Inferior parietal cortex (tissue), 1 donor: ENCODE data around the gene ODAM.
"Not testable (repeated sequence)": the region's sequence is repeated elsewhere in the genome, so short reads cannot be mapped to it uniquely, and the experiment has no call there.

ENCODE experiments used
- DNase-seq: peaks from one replicate; pipeline ENCODE4 v3.0.0-alpha.2; 2016; ENCODE audit errors: extremely low spot score

The ODAM gene

GRCh38 chr4:70221818-70222217 lies 26.3 kb downstream of the ODAM start:
- not testable (repeated sequence) for DNase-seq

GRCh38 chr4:70225824-70226223 lies 30.3 kb downstream of the ODAM start, which contains the start of gene FDCSP:
FDCSP (plus strand) TSS chr4:70226124; CDS start chr4:70231195, 5,071 bp downstream.
- no peak for DNase-seq

GRCh38 chr4:70236125-70236524 lies 40.6 kb downstream of the ODAM start:
- DNase-seq, result no peak

DNA sequence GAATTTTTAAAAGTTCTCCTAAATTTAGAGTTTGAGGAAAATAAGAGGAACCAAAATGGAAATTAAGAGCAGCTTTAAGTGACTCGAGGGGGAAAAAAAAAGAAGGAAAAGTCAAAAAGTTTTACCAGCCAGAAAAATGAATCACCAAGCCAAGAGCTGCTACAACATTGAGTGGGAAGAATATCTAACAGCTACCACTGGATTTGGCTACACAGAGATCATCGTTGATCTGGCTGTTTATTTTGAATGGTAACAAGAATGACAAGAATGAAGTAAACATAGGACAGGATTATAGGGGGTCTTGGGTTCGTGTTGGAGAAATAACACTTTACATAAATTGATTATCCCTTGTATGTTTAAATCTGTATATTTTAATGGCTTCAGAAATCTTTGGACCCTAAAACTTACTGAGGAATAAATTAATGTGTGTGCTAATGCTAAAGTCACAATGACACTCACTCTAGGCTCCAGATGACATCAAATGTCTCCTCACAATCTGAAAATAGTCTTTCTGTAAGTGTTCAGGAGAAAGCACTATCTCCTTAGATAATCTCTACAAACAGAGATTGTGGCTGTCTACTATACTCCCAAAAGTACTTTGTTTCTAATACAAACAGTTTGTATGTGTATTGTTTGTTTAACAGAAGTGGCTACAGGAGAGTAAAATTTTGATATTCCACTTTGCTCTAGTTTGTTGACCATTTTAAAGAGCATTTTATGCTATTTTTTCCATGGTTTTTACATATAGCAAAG lies 43.8 kb downstream of the ODAM start:
- DNase-seq, result no peak

DNA sequence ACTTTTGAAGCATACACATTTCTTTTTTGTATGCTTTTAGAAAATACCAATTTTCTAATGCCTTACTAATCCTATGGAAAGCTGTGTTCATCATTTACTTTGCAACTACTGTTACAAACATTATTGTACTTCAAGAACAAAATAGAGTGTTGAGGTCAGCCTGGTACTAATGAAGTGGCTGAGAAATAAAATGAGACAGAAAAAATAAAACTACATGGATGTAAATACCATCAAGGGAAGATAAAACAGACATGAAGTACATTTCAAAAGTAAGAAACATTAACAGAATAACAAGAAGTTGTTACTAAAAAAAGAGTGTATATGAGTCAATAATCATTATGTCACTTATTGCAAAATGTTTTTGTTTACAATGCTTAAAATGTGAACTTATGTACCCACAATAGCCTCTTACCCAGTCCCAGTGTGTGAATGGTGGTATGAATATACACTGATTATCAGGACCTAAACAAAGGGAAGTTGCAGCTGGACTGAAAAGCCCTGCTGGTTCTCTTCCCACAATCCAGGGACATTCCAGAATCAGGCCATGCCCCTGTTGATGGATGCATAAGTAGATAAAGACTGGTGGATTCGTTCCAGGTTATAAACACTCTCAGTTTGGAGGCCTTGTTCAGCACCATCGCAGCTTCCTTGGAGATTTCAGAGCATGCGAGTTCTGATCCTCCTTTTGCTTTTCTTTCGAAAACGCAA lies 44.5 kb downstream of the ODAM start:
- DNase-seq, result no peak

DNA sequence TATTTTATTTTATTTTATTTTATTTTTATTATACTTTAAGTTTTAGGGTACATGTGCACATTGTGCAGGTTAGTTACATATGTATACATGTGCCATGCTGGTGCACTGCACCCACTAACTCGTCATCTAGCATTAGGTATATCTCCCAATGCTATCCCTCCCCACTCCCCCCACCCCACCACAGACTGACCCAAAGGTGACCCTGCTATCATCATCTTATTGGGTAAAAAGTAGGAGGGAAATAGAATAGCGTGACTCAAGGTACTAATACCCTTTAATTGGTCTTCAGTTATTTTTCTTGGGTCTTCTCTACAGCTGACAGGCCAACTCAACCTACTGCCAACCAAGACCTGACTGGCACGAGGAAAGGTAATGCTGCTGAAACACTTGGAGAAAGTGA lies 46.8 kb downstream of the ODAM start, which contains the start of gene CSN3:
Gene CSN3, plus strand, starts transcription at position 301 of the 400 bp plus-strand sequence. CDS start 2,223 bp downstream, outside the sequence.
- not testable (repeated sequence) for DNase-seq

GRCh38 chr4:70243091-70243490 lies 47.6 kb downstream of the ODAM start:
- no peak for DNase-seq

DNA sequence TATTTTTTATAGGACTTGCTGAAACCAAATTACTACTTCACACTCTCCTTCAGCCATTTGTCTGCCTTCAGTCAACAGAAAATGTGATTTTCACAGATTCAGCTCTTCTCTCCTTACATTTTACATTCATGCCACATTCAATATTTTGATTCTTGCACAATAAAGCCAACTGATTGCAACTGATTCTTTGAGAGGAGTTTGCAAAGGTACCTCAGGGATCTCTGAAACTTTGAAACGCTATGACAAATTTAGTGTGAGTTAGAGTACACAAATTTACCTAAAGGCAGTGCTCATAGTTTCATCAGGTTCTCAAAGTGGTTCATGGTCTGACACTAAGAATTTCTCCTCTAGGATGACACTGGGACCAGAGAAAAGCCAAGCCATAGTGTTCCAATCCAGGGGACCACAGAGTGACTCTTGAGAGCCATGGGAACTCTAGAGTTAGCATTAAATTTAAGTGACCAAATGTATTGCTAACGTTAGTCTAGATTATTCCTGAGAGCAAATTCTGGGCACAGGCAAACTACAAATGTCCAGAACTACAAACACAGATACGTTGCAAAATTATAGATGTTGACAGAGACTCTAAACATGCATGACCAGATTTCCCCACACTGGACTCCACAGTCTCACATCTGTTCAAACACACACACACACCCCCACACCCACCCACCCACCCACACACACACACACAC lies 55.9 kb downstream of the ODAM start:
- DNase-seq, result no peak

GRCh38 chr4:70251945-70252277 lies 56.4 kb downstream of the ODAM start:
- DNase-seq, result no peak
